ENCODE measurements around the gene OR5AP2.
A peak's percentile ranks its signal among the peaks of the same experiment; 100 is the strongest.
"Not testable (repeated sequence)": the region's sequence is repeated elsewhere in the genome, so short reads cannot be mapped to it uniquely, and the experiment has no call there.

Gene OR5AP2

GRCh38 chr11:56632329-56632728 is 9.9 kb downstream of the OR5AP2 start:
- TF ChIP-seq CTCF (IDR thresholded peaks at IDR 0.05; ENCODE audit: insufficient read depth, missing control alignments), result no peak
- no peak for FAIRE-seq
- no peak for DNase-seq (ENCODE audit: insufficient read length, low spot score)

DNA sequence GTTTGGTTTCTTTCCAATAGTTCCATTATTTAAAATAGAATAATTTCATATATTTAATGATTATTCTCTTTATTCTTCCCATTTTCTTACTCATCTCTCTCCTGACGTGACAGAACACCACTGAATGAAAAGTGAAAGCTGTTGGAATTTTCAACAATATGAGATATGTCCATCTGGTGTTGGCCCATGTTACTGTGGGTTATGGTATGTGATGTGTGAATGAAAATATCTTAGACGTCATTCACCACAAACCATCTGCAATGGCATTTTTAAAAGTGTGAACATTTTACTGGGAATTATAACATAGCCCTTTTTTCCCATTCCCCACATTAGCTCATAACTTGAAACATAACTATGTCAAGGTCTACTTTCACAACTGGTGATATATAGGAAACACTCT is 16.3 kb downstream of the OR5AP2 start:
- FAIRE-seq, result no peak
- DNase-seq (ENCODE audit: insufficient read length, low spot score), result no peak
- TF ChIP-seq CTCF (IDR thresholded peaks at IDR 0.05; ENCODE audit: insufficient read depth, missing control alignments), result no peak

GRCh38 chr11:56624661-56625110 is 17.6 kb downstream of the OR5AP2 start:
- DNase-seq (ENCODE audit: insufficient read length, low spot score) (no peak), FAIRE-seq (no peak)
- peak; percentile 42 for TF ChIP-seq CTCF (IDR thresholded peaks at IDR 0.05; ENCODE audit: insufficient read depth, missing control alignments)

GRCh38 chr11:56611174-56611573 is 31.1 kb downstream of the OR5AP2 start:
- FAIRE-seq (no peak), DNase-seq (ENCODE audit: insufficient read length, low spot score) (no peak)
- no peak for TF ChIP-seq CTCF (IDR thresholded peaks at IDR 0.05; ENCODE audit: insufficient read depth, missing control alignments)

- not testable (repeated sequence) for FAIRE-seq; DNase-seq (ENCODE audit: insufficient read length, low spot score)
Measured at GRCh38 chr11:56592088-56592717, 50.0 kb downstream of the OR5AP2 start.

All from D721Med (cell line).